NB4 (cell line): ENCODE measurements around the gene PTPN4.

Source experiments
- POLR2A ChIP-seq: IDR thresholded peaks from 2 replicates; pipeline ENCODE4 v1.6.1; 2011; ENCODE audit warnings: mild to moderate bottlenecking; ENCODE audit not compliant: insufficient read length; ENCODE audit errors: extremely low read depth
- TF ChIP-seq, protein P1 (sequence below): IDR thresholded peaks from one replicate; pipeline ENCODE4 v1.5.1; 2012; ENCODE audit warnings: low read depth, low read length
- TF ChIP-seq, protein P2 (sequence below): IDR thresholded peaks from 2 replicates; pipeline ENCODE4 v1.6.1; 2011; ENCODE audit warnings: low read depth, low read length

DNA sequence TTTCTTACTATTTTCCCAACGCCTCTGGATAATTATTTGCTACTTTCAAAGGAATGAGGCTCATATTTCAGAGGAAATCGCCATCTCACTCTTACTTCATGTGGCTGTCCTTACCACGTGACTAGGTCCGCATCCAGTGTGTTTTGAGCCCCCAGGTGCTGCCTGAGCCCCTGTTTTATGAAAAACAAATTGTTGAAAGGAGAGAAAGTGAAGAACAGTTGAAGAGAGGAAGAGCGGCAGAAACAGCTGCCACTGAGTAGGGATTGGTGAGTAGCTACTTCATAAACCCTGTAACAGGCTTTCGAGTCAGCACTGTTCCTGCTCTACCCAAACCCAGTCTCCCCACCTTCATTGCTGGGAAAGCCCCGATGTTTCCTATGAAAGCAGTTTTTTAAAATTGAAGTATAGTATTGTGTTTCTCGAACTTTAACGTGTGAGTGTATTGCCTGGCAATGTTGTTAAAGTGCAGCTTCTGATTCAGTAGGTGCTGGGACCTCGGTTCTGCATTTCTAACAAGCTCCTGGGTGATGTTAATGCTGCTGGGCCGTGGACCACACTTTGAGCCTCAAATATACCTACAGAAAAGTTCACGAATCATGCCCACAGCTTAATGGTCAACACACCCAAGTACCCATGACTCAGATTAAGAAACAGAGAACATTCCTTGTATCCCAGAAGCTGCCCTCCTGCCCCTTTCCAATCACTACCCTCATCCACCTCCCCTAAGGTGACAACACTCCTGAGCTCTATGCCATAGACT, 41.0 kb upstream of the PTPN4 start:
- no peak for TF ChIP-seq POLR2A
- TF ChIP-seq, protein P1, sequence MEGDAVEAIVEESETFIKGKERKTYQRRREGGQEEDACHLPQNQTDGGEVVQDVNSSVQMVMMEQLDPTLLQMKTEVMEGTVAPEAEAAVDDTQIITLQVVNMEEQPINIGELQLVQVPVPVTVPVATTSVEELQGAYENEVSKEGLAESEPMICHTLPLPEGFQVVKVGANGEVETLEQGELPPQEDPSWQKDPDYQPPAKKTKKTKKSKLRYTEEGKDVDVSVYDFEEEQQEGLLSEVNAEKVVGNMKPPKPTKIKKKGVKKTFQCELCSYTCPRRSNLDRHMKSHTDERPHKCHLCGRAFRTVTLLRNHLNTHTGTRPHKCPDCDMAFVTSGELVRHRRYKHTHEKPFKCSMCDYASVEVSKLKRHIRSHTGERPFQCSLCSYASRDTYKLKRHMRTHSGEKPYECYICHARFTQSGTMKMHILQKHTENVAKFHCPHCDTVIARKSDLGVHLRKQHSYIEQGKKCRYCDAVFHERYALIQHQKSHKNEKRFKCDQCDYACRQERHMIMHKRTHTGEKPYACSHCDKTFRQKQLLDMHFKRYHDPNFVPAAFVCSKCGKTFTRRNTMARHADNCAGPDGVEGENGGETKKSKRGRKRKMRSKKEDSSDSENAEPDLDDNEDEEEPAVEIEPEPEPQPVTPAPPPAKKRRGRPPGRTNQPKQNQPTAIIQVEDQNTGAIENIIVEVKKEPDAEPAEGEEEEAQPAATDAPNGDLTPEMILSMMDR: no peak
- TF ChIP-seq, protein P2, sequence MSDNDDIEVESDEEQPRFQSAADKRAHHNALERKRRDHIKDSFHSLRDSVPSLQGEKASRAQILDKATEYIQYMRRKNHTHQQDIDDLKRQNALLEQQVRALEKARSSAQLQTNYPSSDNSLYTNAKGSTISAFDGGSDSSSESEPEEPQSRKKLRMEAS: no peak
